ENCODE measurements around the gene DDX1.

GRCh38 chr2:15559379-15560139 is 32.1 kb upstream of the DDX1 start:
- TF ChIP-seq EP300 (IDR thresholded peaks at IDR 0.05) = no peak
- no peak for TF ChIP-seq POLR2A (IDR thresholded peaks at IDR 0.05)

Measured in ovary (tissue), 1 donor.